A673 (cell line): ENCODE results near the gene CHGA.

ENCODE experiments used
- CTCF ChIP-seq: fragments of 300-800, 200-600 bp; sonication (generic); conservative IDR thresholded peaks from 2 replicates; pipeline ENCODE4 v1.5.1; 2017; ENCODE audit warnings: low read depth, mild to moderate bottlenecking, antibody characterized with exemption, low read length, moderate library complexity, mixed read lengths
- EZH2 ChIP-seq: fragments of 200-600 bp; sonication (generic); IDR thresholded peaks from 2 replicates; pipeline ENCODE4 v1.6.1; 2017; ENCODE audit warnings: borderline replicate concordance, low read depth, mild to moderate bottlenecking, mixed read lengths, antibody characterized with exemption, low read length; ENCODE audit not compliant: poor library complexity, severe bottlenecking

- TF ChIP-seq CTCF (no peak), EZH2 (no peak)
These were observed 16.1 kb upstream of the CHGA start for GRCh38 chr14:92906823-92907222.
